NCI-H2029 (cell line): ENCODE results near the gene RIMBP2.
A peak's percentile ranks its signal among the peaks of the same experiment; 100 is the strongest.

Source experiments
- DNase-seq: peaks from one replicate; lab custom pipeline; 2025; lab: John Stamatoyannopoulos, UW

RIMBP2 gene

DNA sequence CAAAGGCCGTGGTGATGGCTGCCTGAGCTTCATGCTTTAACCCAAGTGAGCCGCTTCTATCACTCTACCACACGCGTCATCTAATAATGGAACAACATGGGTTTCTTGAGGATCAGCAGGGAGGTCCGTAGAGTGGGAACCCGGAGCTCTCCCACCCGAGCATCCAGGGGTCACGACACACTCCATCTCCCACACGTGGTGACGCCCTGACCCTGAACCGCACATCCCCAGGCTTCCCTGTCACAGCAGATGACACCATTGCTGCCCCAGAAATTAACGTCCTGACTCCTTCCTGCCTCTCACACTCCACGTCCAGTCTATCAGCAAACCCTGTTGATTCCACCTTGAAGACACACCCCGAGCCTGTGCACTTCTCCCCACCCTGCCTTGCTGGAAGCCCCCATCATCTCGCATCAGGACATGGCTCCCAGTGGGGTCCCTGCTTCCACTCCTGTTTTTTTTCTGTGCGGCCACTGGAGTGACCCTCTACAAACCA, 215.2 kb downstream of the RIMBP2 start:
- DNase-seq = no peak

DNA sequence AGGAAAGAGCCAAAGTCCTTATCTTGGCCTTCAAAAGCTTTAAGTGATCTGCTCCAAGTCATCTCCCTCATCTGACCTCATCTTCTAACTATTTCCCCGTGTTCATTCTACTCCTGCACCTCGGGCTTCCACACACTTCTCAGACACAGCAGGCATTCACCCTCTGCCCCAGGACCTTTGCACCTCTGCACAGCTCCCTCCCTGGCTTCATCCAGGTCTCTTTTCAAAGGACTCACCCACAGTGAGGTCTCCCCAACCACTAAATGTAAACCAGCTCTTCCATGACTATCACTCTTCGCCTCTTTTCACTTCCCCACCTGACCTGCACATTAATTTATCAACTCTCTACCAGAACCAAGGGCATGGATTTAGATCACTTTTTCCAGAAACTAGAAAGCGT, 216.6 kb downstream of the RIMBP2 start:
- no peak for DNase-seq

DNA sequence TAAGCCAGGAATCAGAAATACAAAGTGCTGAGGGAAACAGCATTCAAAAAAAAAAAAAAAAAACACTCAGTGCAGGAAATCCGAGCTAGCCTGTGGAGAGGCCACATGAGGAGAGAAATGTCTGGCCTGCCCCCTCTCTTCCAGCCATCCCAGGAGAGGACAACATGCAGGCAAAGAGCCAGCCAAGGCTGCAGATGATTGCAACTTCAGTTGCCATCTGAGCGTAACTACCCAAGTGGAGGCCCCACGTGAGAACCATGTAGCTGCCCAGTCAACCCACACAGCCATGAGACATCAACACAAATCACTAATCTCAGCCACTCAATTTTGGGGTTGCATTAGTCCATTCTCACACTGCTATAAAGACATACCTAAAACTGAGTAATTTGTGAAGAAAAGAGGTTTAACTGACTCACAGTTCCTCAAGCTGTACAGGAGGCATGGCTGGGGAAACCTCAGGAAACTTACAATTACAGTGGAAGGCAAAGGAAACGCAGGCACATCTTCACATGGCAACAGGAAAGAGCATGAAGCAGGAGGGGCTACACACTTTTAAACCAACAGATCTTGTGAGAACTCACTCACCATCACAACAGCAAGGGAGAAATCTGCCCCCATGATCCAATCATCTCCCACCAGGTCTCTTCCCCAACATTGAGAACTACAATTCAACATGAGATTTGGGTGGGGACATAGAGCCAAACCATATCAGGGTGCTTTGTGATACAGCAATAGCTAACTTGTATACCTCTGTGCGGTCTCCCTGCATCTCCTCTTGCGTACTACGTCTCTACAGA, 217.3 kb downstream of the RIMBP2 start:
- peak; percentile 3 for DNase-seq

DNA sequence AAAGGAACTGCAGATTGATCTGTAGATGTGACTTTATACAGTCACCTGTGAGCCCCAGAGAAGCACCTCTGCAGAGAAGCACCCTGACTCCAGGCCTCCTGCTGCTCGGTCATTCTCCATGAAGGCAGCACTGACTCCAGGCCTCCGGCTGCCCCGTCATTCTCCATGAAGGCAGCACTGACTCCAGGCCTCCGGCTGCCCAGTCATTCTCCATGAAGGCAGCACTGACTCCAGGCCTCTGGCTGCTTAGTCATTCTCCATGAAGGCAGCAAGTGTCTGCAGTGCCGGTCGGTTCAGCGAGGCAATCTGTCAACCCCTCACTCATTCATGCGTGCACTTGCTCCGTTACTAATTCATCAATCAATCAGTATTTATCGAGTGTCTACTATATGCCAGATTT, 218.1 kb downstream of the RIMBP2 start:
- no peak for DNase-seq

DNA sequence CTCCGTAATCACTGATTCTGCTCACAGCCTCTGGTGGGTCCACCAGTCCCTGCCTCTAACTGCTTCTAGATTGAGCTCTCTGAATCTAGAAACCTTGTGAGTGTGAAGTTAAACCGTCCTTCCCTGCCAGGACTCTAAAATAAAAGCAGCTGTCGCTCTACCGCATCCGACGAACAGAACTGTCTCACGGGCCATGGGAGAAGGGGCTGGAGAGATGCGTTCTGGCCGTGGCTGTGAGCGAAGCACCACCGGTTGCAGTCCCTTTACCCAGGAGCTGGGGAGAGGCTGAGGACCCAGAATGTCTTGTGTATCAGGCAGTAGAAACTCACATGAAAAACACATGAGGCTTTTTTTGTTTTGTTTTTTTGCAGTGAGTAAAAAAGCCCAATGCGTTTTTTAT, 218.8 kb downstream of the RIMBP2 start:
- no peak for DNase-seq

DNA sequence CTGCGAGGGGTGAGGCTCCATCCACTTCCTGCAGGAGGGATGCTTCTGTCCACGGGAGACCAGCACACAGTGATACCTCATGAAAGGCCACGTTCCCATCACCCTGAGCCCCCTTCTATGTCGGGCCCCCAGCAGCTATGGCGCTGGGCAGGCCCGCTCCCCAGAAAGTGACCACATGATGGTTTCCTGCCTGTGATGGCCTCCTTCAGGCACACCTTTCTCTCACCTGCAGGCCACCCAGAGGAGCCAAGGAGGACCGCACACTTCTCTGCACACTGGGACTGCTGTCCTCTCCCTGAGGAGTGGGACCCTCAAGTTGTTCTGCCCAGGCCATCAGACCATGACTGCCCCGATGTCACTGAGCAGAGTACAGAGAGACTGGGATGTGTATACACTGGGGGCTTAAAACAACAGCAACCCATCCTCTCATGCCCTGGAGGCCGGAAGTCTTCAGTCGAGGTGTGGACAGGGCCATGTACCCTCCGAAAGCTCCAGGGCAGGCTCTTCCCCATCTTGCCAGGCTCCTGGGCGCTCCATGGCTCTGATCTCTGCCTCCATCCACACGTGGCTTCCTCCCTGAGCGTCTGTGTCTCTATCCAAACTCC, 219.5 kb downstream of the RIMBP2 start:
- DNase-seq = no peak

DNA sequence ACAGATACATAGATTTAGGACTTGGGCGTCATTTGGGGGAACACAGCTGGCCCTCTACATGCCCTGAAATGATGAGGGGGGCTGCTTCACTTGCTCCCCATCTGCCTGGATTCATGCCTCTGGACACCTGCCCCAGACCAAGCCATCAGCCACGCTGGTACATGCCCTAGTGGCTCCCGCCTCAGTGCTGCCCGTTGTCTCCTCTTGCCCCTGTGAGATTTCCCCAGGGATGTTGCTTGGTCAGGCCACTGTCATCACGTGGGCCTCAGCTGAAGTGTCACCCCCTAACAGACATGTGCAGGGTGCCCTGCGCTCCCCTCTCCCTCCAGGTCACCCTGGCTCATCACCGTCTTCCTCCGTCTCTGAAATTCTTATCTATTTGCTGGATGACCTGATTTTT, 220.9 kb downstream of the RIMBP2 start:
- no peak for DNase-seq

DNA sequence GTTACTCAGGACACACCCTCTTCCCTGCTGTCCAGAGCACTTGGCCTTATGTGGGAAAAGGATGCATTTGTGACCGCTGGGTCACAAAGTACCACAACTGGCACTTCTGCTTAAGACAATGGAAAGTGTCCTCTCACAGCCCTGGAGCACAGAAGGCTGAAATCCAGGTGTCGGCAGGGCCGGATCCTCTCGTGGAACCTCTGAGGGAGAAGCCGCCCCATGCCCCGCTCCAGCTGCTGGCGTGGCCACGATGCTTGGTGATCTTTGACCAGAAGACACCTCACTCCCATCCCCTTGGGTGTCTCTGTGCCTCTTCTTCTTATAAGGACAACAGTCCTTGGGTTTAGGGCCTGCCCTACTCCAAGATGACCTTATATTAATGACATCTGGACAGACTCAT, 221.4 kb downstream of the RIMBP2 start:
- no peak for DNase-seq

DNA sequence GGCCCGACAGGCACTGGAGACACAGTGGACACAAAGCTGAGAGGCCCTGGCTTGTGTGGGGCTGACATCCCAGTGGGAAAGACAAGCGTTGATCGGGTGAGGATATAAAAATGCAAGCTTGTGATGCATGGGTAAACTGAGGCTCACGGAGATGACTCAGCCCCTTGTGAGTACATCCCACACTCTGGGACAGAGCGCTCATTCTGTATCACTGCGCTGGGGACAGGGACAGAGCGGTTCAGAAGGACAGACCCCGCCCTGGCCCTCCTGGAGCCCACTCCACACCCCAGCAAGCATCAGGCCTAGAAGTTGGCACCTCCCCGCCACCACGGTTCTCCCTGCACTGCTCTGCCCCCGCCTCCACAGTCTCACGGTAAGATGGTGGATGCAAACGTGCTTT, 222.1 kb downstream of the RIMBP2 start:
- DNase-seq = no peak

DNA sequence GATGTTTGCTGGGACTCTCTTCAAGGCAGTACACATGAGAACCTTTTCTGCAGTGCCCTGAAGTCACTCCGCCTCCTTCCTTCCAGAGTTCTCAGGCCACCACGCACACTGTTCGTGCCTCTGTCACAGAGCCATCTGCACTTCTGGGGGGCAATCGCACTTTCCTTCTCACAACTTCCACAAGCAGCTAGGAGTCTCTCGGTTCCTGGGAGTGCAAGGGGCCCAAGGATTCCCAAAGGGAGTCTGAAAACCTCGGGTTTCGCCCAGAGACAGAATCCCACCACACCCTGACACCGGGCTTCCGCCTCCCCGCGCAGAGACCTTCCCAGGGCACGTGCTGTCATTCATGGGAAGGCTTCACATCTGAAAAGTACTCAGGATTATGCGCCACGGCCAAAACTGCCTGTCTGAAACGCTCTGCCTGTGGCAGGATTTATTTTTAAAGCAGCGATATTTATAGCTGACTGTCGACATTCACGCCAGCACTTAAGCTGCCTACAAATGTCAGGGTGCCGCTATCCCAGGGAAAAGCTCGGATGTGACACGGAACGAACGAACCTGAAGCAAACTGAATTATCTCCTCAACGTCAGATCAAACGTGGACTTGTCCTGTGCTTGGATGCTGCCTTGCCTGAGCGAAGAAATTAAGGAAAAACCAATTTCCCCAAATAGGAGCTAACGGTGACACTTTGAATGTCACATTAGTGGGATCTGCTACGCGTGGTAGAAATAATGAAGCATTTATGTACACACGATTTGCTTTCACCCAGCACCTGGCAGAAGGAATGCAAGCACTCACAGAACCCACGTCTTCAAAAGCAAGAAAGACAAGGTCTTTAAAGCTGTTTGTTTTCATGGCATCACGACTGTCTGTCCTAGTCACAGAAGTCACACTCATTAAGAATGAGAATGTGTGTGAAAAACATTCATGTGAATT, 224.4 kb downstream of the RIMBP2 start:
- DNase-seq = no peak

DNA sequence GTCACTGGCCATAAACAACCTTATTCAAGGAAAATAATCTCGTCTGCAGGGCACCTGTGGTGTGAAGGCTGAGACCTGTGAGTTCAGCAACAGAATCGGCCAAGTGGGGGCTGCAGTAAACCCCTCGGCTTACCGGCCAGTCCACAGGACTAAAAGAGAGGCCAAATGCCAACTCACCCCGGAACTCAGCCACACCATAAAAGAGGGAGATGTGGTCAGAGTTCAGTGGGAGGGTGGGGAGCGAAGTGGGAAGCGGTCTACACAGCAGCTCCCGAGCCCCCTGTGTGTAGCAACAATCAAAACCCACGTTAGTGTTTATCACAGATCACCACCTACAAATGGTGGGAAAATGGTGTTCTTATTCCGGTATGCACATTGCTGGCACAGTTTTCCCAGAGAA, 225.4 kb downstream of the RIMBP2 start:
- no peak for DNase-seq

DNA sequence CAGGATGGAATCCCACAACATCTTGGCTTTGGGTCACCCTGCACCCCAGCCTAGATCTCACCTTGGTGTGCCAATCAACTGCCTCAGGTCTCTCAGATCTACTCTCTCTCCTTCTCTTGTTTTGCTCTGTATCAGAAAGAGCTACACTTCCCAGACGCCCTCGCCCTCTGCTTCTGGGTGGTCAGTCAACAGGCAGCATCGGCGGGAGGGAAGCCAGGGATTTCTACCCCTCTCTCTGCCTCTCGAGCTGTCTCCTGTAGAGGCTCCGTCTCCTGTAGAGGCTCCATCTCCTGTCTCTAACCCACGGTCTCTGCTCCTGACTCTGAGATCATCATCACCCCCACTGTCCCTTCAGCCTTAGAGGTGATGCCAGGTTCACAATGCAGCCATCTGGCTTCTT, 226.8 kb downstream of the RIMBP2 start:
- DNase-seq = no peak

DNA sequence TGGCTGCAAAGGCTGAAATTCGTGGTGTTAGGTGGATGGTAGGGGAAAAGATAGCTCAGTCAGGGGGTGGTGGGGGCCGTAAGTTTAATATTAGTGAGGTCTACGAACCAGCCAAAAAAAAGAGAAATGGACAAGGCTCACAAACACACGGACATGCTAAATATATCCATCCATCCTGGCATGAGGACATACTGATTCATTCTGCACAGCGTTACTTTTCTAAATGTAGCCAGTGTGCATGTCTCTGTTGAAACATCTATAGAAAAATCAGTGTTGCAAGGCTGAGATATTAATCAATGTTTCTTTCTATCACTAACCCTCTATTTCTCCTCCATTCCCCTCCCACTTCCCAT, 227.8 kb downstream of the RIMBP2 start:
- no peak for DNase-seq

DNA sequence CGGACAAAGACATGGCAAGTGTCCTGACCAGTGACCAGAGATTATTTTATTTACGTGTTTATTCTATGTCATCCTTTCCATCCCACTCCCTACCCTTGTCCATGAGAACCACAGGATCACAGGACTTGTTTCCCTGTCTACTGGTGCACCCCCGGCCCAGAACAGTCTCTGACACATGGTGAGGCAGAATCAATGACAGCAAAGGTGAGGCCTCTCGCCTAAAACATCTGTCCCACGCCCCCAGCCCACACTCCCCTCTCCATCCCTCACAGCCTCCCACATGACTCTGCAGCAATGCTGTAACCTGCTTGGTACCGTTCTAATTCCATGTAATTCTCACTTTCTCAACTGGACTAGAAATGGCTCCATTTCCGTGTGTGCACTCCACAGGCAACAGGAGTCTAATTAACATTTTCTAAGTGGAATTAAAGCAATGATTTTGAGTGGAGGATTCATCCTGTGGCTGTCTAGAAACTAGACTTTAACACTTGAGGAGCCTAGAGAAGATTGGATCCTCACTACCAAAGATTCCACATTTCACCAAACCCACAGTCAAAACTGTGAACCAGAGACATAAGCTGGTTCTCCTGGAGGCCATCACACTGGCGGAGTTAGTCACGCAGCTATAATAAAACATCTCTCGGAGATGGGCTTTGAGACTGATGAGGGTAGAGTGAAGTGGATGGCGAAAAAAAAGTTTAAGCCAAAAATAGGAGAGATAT, 228.3 kb downstream of the RIMBP2 start:
- DNase-seq = no peak

DNA sequence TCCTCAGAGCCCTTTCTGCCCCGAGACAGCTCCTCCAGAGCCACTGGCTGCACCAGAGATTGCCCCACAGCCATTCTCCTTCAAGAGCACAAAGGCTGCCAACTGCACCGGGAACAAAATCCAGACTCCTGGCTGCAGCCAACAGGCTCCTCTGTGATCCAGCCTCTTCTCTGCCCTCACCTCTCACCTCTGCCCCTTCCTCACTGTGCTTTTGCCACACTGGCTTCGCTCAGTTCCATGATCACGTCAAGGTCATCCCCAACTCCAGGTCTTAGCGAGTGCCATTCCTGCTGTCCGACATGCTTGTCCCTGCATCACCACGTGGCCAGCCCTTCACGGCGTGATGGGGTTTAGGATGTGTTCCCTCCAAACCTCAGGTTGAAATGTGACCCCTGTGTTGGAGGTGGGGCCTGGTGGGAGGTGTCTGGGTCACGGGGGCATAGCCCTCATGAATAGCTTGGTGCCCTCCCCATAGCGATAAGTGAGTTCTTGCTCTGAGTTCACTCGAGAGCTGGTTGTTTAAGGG, 229.1 kb downstream of the RIMBP2 start:
- no peak for DNase-seq

DNA sequence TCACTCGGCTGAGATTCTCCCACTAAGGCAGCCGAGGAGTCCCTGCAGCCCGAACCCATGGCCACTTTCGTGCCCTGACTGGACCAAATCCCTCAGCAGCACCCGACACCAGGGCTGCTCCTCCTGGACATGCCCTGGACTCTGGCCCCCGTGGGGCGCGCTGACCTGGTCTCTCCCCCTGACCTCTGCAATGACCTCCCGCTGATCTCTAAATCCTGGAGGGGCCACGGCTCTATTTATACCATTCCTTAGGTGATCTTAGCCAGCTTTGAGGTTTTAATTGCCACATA, 230.0 kb downstream of the RIMBP2 start:
- DNase-seq = no peak

DNA sequence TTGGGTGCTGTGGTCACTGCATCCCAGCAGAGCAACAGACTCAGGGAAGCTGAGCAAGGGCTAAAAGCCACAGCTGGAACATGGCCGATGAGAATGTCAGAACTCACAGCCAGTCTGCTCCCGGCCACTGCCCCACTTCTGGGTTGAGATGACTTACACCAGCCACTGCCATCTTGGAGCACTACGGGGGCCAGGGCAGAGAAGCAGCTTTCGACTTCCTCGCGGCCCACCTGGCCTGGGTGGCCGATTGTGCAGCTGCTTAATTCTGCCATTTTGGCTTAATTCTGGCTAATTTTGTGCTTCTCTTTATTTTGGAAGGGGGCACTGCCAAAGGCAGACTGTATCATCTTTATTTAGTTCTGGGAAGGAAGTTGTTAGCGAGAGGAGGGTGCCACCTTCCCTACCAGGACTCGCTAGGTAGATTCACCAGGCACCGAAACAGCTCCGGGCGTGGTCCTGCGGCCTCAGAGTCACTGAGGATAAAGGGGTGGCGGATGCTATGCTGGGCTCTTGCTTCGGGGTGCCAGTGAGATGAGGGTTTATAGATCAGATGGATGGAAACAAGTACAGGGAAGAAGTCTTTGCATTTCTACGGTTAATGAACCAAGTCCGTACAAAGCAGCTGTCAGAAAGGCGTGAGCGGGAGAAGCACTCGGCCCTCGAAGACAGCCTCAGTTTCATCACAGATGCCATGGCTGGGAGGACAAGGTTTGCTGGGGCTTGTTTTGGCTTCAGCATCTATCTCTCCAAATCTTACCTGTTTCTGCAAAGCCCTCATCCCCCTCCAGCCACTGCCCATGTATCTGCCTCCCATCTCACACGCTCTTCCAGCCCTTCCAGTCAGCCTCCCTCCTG, 230.6 kb downstream of the RIMBP2 start:
- no peak for DNase-seq

DNA sequence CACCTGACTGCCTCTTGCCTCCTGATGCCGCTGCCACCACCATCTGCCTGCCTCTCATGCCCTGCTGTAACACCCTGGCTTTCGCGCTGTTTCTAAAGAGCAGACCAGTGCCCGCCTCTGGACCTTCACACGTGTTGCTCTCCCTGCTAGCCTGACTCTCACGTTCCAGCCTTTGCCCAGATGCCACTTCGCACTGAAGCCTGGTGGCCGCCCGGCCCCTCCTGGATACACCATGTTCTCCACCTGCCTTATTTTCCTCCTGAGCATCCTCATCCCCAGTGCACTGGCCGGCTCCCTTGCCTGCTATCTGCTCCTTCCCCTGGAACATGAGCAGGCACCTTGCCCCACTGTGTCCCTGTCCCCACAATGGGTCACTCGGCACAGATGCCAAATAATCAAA, 231.9 kb downstream of the RIMBP2 start:
- DNase-seq = no peak

DNA sequence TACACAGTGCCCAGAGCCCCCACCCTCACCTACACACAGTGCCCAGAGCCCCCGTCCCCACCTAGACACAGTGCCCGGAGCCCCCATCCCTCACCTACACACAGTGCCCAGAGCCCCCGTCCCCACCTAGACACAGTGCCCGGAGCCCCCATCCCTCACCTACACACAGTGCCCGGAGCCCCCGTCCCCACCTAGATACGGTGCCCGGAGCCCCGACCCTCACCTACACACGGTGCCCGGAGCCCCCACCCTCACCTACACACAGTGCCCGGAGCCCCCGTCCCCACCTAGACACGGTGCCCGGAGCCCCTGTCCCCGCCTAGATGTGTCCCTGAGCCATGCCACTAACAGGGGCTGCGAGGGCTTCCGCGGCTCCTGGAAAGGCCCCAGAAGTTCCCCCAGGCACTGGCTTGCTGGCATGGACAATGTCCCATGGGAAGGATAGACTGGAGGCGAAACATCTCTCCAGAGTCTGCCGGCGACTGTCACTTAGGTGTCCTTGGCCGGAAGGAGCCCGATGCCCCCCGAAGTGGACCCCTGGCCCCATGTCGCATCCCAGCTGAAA, 232.4 kb downstream of the RIMBP2 start:
- DNase-seq = no peak

DNA sequence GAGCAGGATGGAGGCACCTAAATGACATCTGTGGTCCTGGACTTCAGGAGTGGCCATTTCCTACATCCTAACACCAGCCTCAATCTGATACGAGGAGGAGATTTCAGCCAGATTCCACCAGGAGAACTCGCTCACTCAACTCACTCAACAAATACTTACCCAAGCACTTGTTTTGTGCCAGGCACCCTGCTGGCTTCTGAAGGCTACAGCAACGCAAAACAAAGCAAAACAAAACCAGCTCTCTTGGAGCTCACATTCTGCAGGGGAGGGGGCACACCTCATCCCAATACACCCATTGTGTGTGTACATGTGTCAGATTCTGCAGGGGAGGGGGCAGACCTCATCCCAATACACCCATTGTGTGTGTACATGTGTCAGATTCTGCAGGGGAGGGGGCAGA, 233.7 kb downstream of the RIMBP2 start:
- no peak for DNase-seq

DNA sequence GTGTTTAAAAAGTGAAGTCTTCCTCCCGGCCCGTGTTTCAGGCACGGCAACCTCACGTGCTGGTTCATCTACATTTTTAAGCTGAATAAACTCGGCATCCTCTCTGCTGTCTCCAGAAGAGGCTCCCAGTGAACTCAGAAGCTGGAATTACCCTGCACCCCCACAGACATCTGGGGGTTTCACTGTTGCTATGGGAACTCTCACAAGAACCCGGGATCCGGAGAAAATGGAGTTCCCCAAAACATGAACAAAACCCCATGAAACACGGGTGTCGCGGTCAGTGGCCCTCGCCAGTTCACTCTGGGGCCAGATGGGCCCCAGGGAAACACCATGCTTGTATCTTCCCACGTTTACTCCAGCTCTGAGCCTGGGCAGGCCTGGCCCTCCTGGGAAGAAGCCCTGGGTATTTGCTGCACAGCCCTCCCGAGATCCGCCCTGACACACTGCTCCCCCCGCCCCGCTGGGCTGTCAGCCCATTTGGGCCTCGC, 234.7 kb downstream of the RIMBP2 start:
- no peak for DNase-seq
